Activated CD8-positive, alpha-beta memory T cell treated with anti-CD3 and anti-CD28 coated beads, Interleukin-2, amount 50 U/mL, for 1 hour (primary cell): ENCODE results near the gene RIPOR2.
"Not testable (repeated sequence)": the region's sequence is repeated elsewhere in the genome, so short reads cannot be mapped to it uniquely, and the experiment has no call there.

Experiments
- DNase-seq: peaks from one replicate; pipeline ENCODE4 v3.0.0-alpha.2; 2020; ENCODE audit errors: extremely low read depth

Gene RIPOR2

DNA sequence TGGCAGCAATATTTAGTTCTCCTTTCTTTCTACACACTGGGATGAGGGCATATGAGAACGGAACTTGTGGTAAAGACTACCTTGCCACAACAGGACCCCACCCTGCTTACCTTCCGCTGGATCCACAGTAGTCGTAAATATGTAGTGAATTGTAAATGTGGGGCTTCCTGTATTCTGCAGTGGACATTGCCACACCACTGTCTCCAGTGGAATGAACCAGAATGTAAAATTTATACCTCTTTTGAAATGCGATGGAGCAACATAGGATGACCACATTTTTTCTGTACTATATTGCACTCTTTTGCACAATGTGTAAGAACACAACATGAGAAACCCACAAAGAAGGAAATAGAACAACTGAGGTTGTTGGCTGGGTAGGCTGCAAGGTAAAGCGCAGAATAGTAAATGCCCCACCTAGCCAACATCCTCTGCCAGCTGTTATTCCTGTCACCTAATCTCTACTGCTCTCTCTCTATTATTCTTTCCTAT lies 16.1 kb upstream of the RIPOR2 start:
- no peak for DNase-seq

DNA sequence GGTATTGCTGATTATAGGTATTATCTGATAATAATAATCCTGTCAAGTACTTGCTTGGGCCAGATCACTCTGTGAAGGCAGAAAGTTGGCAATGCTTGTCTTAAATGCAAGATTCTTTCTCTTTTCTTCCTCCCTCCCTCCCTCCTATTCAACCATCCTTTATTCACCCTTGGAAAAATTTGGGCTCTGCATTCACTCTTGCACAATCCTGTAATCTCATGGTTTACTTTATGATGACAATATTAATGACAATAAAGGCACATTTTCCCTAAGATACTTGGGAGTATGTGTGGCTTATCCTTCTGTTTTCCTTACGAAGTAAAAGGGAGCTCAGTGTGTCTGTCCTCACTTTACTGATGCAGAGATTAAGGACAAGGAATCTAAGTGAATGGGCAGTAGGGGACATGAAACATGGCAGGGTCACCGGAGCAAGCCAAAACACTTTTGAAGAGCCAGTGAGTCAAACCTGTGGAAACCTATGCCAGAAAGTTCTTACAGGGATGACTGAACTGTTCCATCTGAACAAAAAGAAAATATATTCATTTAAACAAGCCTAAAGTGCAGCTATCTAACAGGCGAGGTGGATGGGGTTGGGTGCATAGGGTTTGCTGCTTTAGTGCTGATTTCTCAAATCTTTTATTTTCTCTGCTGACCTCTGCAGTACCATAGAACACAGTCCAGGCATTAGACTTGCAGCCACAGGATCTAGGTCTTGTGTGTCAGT lies 14.6 kb upstream of the RIPOR2 start:
- no peak for DNase-seq

DNA sequence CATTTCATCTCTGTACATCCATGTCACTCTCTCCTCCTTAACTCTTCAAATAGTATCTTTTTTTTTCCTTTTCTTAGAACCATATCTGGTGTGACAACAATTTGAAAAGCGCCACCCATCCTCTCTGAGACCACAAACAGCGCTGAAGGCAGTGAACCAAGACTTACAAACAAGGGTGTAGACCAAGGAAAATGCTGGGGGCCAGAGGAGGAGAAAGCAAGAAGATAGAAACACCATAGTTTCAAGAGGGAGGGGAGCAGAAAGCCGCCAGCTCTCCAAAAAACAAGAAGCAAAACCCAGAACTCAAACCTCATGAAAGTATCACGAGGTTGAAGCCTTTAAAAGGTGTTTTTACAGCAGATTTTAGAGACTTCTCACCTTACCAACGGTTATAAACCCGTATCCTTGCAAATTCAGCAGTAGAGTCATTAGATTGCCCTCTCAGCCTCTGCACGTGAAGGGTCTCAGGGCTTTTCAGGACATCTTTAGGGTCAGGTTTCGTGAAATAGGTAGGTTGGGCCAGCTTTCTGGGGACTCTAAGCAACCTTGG lies 13.3 kb upstream of the RIPOR2 start:
- DNase-seq: peak; percentile 61

DNA sequence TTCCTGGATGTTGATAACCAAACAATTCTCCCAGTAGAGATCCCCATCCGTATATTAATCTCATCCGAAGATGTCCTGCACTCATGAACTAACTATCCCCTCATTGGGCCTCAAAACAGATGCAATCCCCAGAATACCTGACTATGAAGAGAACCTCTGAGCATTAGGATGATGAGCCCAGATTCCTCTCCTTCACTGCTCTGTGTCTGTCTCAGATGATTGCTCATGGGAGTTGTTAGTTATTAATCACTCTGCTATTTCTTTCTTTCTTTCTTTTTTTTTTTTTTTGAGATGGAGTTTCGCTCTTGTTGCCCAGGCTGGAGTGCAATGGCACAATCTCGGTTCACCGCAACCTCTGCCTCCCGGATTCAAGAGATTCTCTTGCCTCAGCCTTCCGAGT lies 12.5 kb upstream of the RIPOR2 start:
- not testable (repeated sequence) for DNase-seq

DNA sequence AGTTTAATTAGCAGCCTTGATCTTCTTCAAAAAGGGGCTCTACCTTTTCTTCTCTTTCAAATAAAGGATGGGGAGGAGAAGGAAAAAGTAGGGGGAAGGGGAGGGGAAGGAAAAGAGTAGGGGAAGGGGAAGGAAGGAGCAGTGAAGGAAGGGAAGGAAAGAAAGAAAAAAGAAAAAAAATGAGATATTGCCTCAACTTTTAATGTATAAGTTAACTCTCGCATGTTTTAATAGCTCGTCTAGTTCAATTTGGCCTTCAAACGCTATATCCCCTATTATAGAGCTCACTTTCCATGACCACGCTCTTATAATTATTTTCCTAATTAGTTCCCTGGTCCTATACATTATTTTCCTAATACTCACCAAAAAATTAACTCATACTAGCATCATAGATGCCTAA lies 11.9 kb upstream of the RIPOR2 start:
- DNase-seq: no peak

DNA sequence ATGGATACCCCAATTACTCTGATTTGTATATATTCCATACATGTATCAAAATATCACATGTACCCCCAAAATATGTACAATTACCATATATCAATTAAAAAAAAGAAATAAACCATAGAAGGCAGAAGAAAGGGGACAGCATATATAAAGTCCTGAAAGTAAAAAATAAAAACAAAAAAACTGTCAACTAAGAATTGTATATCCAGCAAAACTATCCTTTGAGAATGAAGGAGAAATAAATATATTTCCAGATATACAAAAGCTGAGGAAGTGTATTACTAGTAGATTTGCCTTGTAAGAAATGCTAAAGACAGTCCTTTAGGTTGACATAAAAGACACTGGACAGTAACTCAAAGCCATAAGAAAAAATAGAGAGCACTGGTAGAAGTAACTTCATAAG lies 9.3 kb upstream of the RIPOR2 start:
- no peak for DNase-seq

DNA sequence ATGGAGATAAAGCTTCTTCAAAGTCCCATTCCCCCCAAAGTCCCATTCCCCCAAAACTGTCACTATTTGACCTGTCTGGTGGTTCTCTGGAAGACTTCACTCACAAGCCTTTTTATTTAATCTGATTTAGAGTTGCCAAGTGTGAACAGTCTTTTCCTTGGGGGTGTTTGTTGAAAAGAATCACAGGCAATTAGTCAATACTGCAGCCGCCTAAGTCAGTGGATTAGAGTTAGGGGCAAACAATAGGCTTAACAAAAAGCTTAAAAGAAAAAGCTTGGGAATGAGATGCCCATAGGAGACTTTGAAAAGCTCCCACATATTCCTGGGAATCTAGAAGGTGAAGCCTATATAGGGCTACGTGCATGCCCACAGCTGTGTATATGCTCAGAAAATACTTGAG lies 8.0 kb upstream of the RIPOR2 start:
- DNase-seq: no peak

DNA sequence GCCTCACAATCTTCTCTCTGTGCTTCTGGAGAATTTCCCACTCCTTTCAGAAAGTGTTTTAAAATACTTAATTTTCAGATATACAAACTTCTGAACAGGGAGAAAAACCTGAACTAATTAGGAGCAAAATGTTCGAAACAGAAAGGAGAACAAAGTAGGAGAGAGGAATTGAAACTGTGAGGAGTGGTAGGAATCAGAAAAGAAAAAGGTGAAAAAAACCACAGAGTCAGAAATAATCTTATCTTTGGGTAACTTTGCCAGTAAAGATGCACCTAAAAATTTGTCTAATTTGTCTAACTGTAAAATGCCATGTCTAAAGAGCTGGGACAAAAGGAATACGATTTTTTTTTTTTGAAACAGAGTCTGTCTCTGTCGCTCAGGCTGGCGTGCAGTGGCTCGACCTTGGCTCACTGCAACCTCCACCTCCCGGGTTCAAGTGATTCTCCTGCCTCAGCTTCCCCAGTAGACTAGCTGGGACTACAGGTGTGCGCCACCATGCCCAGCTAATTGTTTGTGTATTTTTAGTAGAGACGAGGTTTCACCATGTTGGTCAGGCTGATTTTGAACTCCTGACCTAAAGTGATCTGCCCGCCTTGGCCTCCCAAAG lies 4.7 kb upstream of the RIPOR2 start:
- DNase-seq: no peak

DNA sequence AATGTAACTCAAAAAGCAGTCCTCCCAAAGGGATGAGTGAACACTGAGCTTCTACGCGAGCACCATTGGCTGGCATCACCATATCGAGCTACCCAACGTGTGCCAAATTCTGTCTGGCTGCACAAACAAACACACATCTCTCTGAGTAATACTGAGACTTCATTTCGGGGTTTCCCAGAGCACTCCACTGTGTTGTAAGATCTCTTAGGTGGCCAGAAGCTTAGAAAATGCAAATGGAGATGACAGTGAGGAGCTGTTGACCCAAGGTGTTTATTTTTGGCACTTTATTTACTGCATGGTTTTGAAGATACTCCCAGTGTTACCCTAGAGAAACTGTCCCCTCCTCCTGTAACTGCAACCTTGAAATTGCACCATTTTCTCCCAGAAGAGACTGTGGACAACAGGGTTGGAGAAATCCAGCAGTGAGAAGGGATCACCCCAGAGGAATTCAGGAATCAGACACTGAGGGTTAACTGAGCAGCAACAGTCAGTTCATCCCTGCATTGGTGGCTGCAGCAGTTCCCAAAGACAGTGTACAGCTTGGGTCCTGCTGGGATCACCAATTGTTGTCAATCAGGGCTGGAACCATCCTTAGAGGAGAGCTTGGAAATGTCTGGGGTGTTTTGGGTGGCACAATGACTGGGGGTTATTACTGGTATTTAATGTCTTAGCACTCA lies 1.0 kb upstream of the RIPOR2 start:
- no peak for DNase-seq

DNA sequence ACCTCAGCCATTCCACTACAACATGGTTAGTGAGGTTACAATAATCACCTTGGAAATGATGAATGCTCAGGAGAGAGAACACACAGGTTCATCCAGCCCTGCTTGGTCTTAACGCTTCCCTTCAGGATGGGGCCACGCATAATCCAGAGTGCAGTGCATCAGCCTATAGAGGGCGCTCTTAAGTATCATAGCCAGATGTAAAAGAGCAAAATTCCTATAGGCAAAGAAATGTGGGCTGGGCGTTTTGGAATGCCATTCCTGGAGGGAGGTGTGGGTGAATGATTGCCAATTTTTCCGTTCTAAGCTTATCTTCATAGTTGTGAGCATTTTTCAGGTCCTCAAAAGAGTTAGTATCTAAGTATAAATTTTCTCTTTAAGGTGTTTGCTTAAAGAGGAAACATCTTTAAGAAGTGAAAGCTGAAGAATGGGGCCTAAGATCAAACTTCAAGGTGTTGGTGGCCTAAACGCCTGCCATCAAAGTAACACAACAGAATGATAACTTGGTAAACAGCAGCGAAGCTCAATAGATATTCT lies 1.8 kb downstream of the RIPOR2 start:
- DNase-seq: no peak

DNA sequence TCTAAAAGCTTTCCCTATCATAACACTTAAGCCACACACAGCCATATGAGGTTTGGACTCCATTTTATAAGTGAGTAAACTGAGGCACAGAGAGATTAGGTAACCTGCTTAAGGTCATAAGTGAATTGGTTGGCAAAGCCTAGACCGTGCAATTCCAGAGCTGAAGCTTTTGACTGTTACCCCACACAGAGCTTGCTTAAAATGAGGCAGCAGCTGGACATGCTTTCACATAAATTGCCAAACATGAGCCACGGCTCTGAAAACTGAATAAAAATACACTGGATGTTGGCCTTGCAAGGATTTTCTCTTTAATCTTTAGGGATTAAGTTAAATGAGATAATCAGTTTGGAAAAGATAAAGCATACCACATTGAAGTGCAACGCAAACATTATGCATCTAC lies 2.5 kb downstream of the RIPOR2 start:
- no peak for DNase-seq

DNA sequence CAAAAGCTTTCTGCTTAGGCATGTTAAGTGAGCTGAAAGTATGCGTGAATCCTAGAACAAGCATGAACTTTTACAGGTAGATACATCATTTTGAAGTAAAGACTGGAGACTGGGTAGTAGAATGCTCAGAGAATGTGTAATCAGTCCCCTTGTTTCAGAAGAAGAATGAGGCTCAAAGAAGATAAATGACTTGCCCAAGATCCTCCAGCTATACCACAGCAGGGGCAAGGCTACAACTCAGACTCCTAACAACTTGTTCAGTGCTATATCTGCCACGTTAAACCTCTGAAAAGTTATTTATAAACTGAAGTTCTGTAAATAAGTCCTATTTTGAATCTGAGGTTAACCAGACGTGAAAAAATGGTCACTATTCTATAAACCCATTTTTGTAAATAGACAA lies 2.9 kb downstream of the RIPOR2 start:
- no peak for DNase-seq

DNA sequence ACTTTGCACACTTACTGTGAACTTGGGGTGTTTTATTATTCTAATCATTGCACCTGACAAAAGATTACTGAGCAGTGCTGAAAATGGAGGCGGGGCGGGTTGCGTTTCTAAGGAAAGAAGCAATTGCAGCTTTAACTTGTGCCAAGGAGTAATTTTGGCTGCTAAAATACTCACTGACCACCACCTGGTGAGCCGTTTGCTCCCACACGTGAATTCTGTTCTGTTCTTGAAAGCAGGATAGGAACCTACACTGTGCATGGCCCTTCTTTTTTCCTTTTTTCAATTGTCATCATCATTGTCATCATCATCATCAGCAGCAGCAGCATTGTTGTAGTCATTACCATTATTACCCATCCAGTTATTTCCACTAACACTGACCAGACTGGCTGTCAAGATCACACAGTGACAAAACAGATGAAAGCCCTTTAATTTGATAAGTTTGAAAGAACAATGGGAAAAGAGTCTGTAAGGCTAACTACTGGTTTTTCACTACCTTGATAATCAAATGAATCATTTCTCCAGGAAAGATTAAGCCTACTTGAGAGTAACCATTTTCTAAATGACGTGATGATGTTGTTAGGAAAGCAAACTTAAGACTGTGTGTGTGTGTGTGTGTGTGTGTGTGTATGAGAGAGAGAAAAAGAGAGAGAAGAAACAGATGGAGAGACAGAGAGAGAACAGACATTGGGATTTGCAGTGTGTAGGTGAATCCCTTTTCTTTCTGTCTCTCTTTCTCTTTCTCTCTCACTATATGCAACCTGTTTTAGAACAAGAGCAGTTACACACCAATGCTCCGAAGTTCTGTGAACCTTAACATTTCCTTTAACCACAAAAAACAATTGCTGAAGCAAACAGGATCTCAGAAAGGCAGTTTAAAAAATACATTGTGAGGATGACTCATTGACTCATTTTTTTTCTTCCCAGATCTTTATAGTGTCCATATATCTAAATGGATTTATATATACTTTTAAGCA lies 3.8 kb downstream of the RIPOR2 start:
- no peak for DNase-seq

DNA sequence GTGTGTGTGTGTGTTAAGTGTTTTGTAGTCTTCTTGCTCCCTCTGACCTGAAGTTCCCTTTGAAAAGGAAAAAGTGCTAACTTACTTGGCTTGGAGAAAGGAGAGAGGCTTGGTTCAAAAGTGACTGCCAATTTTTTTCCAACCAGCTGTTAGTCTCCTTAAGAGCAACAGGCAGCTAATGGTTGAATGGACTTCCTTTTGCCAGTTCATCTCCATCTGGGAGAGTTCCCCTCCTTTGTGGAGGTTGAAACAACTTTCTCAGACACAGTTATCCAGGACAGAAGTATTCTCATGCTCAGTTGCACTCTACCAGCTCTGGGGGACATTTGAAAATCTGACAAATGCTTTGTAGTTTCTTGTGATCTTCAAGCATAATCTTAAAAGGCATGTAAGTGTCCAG lies 4.5 kb downstream of the RIPOR2 start:
- no peak for DNase-seq

DNA sequence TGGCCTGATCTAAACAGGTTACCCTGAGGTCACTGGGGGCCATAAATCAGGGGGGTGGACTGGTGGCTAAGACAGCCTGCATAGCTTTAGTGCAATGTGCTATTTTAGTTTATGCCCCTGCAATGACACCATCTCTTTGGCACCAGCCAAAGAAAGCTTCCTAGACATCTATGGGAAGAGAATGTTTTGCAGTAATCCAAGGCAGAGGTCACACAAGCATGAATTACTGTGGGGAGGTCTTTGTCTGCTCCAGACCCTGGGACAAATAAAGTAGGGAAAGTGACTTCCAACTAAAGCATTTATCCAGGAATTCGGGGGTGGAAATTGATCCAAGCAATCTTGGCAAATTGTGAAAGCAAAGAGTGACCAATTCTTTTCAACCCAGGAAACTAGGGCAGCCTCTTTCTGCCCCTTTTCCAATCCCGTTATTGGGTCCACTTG lies 5.3 kb downstream of the RIPOR2 start:
- no peak for DNase-seq

DNA sequence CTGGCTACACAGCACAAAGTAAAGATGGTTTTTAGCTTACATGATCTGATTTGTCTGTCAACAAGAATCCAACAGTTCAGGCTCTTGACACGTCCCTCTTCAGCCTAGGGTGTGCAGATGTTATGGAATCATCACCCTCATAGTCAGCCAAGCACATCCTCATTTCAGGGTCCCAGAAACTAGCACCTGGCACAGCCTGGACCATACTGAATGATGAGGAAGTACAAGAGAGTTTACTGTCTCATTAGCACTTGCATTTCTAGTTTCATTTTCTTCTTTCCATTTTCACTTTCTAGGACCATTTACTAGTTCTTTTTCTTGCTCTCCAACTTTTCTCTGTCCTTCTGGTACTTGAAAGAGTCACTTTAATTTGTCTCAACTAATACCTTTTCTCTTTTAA lies 6.5 kb downstream of the RIPOR2 start:
- no peak for DNase-seq

DNA sequence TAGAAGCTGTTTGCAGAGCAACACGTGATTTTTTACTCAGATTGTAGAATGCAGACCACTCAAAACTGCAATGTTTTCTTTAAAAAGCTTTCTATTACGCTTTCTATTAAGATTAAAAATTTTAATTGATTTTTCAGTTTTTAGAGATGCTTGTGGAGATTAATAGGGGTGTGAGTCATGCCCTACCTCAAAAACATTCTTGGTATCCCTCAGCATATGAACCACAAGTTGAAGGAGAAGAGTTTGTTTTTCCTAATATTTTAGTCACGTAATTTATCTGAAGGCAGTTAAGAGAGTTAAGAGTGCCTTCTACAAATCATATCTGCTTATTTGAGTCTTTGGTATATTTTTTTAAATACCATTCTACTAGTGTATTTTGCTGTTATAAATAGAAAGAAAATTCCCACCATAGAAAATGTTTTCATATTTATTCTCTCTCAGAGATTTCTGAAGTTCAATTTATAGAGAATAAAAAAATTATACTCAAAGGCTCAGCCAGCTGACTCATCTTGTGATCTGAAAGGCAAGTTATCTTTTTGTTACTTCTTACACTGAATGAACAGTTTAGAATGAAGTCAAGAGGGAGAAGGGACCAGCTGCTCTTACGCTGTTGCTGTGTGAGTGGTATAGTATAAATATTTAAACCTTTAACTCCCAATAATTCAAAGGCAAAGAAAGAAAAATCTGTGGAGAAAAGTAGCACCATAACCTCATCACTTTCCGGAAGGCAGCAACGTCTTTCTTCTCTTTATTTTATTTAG lies 7.6 kb downstream of the RIPOR2 start:
- no peak for DNase-seq

DNA sequence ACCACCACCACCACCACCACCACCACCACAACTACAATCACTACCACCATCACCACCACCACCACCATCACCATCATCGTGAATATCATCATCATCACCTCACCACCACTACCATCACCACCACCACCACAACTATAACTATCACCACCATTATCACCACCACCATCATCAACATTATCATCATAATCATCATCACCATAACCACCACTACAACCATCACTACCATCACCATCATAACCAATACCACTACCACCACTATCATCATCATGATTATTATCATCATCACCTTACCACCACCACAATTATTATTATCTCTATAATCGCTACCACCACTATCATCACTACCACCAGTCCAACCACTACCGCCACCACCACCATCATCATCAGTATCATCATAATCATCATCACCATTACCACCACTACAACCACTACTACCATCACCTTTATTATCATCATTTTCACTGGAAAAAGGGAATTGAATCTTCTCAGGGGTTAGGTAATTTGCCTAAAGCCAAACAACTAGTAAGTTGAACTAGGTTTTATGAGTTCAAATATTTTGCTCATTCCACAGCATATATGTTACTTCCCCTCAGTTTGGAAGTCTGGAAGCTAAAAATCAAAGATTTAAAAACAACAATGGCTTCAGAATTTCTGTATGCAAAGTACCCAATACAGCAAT lies 8.3 kb downstream of the RIPOR2 start:
- no peak for DNase-seq

DNA sequence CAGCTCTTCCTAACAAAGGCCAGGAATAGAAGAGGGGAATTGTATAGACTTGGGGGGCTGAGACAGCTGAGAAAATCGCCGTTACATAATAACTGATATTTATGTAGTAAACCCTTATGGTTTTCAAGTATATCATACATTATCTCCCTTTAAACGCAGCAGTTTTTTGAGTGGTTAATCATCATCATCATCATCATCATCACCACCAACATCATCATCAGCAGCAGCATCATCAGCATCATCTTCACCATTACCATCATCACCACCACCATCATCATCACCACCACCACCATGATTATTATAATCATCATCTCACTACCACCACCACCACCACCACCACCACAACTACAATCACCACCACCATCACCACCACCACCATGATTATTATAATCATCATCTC lies 9.1 kb downstream of the RIPOR2 start:
- DNase-seq: not testable (repeated sequence)

DNA sequence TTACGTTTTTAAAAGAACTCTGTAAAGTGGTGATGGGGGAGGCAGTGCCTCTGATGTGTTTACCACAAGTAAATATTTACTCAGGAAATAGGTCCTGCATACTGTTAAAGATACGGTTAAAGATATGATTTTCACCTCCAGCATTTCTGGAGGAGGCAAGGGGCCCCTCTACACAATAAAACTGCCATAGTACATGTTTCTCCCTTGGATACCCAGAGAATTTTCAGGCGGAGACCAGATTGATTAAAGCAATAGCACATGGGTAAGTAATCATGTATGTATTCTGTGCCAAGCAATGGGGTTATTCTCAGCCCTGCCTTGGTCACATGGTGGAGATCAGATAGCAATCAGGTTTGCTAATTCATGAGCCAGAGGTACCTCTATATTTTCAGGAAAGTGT lies 9.6 kb downstream of the RIPOR2 start:
- no peak for DNase-seq
